Measurements from ENCODE around the gene CAMTA1. TPM values are rescaled to one million over a fixed set of nuclear protein-coding genes. Genes with fewer than 3 reads are reported as not detected.

Gene CAMTA1
- polyA plus RNA-seq, 1 donor from 2014 or later, result 162 TPM

DNA sequence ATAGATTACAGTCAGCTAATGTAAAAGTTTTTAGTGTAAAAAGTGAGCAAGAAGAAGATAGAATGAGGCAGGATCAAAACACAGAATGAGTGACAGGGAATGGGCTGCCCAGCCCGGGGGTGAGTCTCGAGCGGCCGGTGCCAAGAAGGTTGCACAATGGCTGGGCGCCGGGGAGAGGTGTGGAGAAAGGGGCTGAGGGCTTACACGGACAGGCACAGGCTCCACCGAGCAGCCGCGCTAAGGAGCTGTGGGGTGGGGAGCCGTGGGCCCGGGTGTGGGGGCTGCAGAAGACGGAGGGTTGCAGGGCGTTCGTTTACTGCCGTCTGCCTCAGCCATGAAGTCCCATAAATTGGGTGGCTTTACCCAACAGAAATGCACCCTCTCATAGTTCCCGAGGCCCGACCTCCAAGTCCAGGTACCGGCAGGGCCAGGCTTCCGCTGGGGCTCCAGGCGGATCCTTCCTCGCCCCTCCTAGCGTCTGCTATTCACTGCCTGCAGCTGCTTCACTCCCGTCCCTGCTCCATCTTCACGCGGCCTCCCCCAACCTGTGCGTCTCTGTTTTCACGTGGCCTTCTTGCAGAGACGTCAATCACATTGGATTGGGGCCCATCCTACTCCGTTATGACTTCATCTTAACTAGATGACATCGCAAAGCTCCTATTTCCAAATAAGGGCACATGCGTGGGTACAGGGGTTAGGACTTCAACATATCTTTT is 277.2 kb downstream of the CAMTA1 start:
- no peak overlapping the region for H3K4me2 ChIP-seq (ENCODE audit: low read length)
- no peaks in the 10 kb centered on the region for H3K9me3 ChIP-seq (ENCODE audit: low read length)
- H3K79me2 ChIP-seq (replicated peaks; ENCODE audit: insufficient read depth, low read length), result no peaks in the 10 kb centered on the region
- H3K27ac ChIP-seq (ENCODE audit: low read length), result no peak overlapping the region
- TF ChIP-seq MXI1 (conservative IDR thresholded peaks at IDR 0.05; ENCODE audit: poor library complexity, severe bottlenecking) (no peak), TAF1 (IDR thresholded peaks at IDR 0.05; ENCODE audit: low read depth) (no peak), POLR2AphosphoS5 (IDR thresholded peaks at IDR 0.05) (no peak), SMC3 (conservative IDR thresholded peaks at IDR 0.05; ENCODE audit: poor library complexity) (no peak)
- no peak overlapping the region for H3K4me3 ChIP-seq (ENCODE audit: low read length)
- H3K27me3 ChIP-seq (ENCODE audit: insufficient read depth, low read depth, low read length), result no peaks in the 10 kb centered on the region
- no peak overlapping the region for H3K9ac ChIP-seq (ENCODE audit: low read length)
- H3K36me3 ChIP-seq (ENCODE audit: insufficient read depth, low read length), result no peaks in the 10 kb centered on the region
- no peaks in the 10 kb centered on the region for H3K9me2 ChIP-seq (ENCODE audit: insufficient read depth, low read length)
- no peaks in the 10 kb centered on the region for H3F3A ChIP-seq (ENCODE audit: insufficient read depth, low read length, poor library complexity, severe bottlenecking)
- H4K20me1 ChIP-seq (ENCODE audit: insufficient read depth), result no peaks in the 10 kb centered on the region
- no peak overlapping the region for H2AFZ ChIP-seq (ENCODE audit: low read depth, low read length)

DNA sequence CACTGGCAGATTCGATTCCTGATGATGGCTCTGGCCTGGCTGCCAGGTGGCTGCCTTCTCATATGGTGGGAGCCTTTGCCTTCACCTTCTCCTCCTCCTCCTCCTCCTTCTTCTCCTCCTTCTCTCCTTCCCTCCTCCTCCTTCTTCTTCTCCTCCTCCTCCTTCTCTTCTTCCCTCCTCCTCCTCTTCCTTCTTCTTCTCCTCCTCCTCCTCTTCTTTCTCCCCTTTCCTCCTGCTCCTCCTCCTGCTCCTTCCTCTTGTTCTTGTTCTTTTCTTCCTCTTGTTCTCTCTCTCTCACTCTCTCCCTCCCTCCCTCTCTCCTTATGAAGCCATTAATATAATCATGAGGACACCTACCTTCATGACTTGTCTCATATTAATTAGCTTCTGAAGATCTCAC is 278.7 kb downstream of the CAMTA1 start:
- no peaks in the 10 kb centered on the region for H3F3A ChIP-seq (ENCODE audit: insufficient read depth, low read length, poor library complexity, severe bottlenecking)
- no peaks in the 10 kb centered on the region for H3K9me2 ChIP-seq (ENCODE audit: insufficient read depth, low read length)
- no peak overlapping the region for H3K4me3 ChIP-seq (ENCODE audit: low read length)
- no peaks in the 10 kb centered on the region for H3K79me2 ChIP-seq (replicated peaks; ENCODE audit: insufficient read depth, low read length)
- H3K9ac ChIP-seq (ENCODE audit: low read length), result no peak overlapping the region
- no peak overlapping the region for H3K27ac ChIP-seq (ENCODE audit: low read length)
- H3K36me3 ChIP-seq (ENCODE audit: insufficient read depth, low read length), result no peaks in the 10 kb centered on the region
- no peaks in the 10 kb centered on the region for H4K20me1 ChIP-seq (ENCODE audit: insufficient read depth)
- H3K27me3 ChIP-seq (ENCODE audit: insufficient read depth, low read depth, low read length), result no peaks in the 10 kb centered on the region
- H3K4me2 ChIP-seq (ENCODE audit: low read length), result no peak overlapping the region
- H2AFZ ChIP-seq (ENCODE audit: low read depth, low read length), result no peak overlapping the region
- no peaks in the 10 kb centered on the region for H3K9me3 ChIP-seq (ENCODE audit: low read length)
- TF ChIP-seq RAD21 (conservative IDR thresholded peaks at IDR 0.05) (no peak), POLR2AphosphoS5 (IDR thresholded peaks at IDR 0.05) (no peak), MXI1 (conservative IDR thresholded peaks at IDR 0.05; ENCODE audit: poor library complexity, severe bottlenecking) (no peak), SMC3 (conservative IDR thresholded peaks at IDR 0.05; ENCODE audit: poor library complexity) (no peak), TAF1 (IDR thresholded peaks at IDR 0.05; ENCODE audit: low read depth) (no peak)
- TF ChIP-seq, protein P1, sequence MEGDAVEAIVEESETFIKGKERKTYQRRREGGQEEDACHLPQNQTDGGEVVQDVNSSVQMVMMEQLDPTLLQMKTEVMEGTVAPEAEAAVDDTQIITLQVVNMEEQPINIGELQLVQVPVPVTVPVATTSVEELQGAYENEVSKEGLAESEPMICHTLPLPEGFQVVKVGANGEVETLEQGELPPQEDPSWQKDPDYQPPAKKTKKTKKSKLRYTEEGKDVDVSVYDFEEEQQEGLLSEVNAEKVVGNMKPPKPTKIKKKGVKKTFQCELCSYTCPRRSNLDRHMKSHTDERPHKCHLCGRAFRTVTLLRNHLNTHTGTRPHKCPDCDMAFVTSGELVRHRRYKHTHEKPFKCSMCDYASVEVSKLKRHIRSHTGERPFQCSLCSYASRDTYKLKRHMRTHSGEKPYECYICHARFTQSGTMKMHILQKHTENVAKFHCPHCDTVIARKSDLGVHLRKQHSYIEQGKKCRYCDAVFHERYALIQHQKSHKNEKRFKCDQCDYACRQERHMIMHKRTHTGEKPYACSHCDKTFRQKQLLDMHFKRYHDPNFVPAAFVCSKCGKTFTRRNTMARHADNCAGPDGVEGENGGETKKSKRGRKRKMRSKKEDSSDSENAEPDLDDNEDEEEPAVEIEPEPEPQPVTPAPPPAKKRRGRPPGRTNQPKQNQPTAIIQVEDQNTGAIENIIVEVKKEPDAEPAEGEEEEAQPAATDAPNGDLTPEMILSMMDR (IDR thresholded peaks at IDR 0.05; ENCODE audit: poor library complexity, severe bottlenecking), result no peak
- TF ChIP-seq, protein P2, sequence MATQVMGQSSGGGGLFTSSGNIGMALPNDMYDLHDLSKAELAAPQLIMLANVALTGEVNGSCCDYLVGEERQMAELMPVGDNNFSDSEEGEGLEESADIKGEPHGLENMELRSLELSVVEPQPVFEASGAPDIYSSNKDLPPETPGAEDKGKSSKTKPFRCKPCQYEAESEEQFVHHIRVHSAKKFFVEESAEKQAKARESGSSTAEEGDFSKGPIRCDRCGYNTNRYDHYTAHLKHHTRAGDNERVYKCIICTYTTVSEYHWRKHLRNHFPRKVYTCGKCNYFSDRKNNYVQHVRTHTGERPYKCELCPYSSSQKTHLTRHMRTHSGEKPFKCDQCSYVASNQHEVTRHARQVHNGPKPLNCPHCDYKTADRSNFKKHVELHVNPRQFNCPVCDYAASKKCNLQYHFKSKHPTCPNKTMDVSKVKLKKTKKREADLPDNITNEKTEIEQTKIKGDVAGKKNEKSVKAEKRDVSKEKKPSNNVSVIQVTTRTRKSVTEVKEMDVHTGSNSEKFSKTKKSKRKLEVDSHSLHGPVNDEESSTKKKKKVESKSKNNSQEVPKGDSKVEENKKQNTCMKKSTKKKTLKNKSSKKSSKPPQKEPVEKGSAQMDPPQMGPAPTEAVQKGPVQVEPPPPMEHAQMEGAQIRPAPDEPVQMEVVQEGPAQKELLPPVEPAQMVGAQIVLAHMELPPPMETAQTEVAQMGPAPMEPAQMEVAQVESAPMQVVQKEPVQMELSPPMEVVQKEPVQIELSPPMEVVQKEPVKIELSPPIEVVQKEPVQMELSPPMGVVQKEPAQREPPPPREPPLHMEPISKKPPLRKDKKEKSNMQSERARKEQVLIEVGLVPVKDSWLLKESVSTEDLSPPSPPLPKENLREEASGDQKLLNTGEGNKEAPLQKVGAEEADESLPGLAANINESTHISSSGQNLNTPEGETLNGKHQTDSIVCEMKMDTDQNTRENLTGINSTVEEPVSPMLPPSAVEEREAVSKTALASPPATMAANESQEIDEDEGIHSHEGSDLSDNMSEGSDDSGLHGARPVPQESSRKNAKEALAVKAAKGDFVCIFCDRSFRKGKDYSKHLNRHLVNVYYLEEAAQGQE (IDR thresholded peaks at IDR 0.05; ENCODE audit: borderline replicate concordance), result no peak

DNA sequence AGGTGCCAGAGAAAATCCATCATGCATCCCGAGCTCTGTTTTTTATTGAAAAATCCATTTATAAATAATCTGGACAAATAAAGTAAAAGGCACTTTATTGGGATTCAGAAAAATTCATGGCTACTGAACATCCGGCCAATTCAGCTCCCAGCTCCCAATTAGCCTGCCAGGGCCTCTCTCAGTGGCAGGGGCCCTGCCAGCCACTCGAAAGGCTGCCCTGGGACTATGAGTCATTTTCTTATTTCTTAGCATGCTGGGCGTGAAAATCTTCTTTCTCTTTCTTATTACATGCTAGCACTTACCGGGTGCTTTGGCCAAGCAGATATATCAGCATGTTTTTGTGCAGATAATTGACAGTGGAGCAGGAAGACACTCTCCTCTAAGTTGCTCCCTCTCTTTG is 283.3 kb downstream of the CAMTA1 start:
- Histone ChIP-seq H3F3A (ENCODE audit: insufficient read depth, low read length, poor library complexity, severe bottlenecking) (no peaks in the 10 kb centered on the region), H3K9ac (ENCODE audit: low read length) (no peak overlapping the region), H3K36me3 (ENCODE audit: insufficient read depth, low read length) (no peaks in the 10 kb centered on the region), H3K4me3 (ENCODE audit: low read length) (no peak overlapping the region), H3K79me2 (replicated peaks; ENCODE audit: insufficient read depth, low read length) (no peaks in the 10 kb centered on the region), H3K27ac (ENCODE audit: low read length) (no peak overlapping the region), H3K4me2 (ENCODE audit: low read length) (no peak overlapping the region), H3K9me3 (ENCODE audit: low read length) (no peaks in the 10 kb centered on the region), H4K20me1 (ENCODE audit: insufficient read depth) (no peaks in the 10 kb centered on the region), H3K9me2 (ENCODE audit: insufficient read depth, low read length) (no peaks in the 10 kb centered on the region), H2AFZ (ENCODE audit: low read depth, low read length) (no peak overlapping the region), H3K27me3 (ENCODE audit: insufficient read depth, low read depth, low read length) (no peaks in the 10 kb centered on the region)
- TF ChIP-seq TAF1 (IDR thresholded peaks at IDR 0.05; ENCODE audit: low read depth) (no peak), EZH2 (IDR thresholded peaks at IDR 0.05; ENCODE audit: borderline replicate concordance, insufficient read depth, low read length, poor library complexity, severe bottlenecking) (no peak)
- TF ChIP-seq, protein P1 (IDR thresholded peaks at IDR 0.05; ENCODE audit: poor library complexity, severe bottlenecking), result no peak

All from neural cell (in vitro differentiated cells).